HepG2 (cell line): Measurements from ENCODE around the gene MLXIPL. TPM values are rescaled to one million over a fixed set of nuclear protein-coding genes. Genes with fewer than 3 reads are reported as not detected.
A peak's percentile ranks its signal among the peaks of the same experiment; 100 is the strongest.

Experiments
- KDM2A ChIP-seq: sonication (generic); formaldehyde crosslinking; IDR thresholded peaks from 2 replicates; pipeline ENCODE4 v1.4.0; 2020; ENCODE audit warnings: low read depth, missing genetic modification reagents, borderline replicate concordance
- MTA1 ChIP-seq: sonication (generic); formaldehyde crosslinking; IDR thresholded peaks from 2 replicates; pipeline ENCODE4 v1.4.0; 2020; ENCODE audit warnings: missing genetic modification reagents, mild to moderate bottlenecking, borderline replicate concordance
- NCOR1 ChIP-seq: fragments of 200-600 bp; sonication (generic); IDR thresholded peaks from 2 replicates; pipeline ENCODE4 v1.7.0; 2017; ENCODE audit warnings: antibody characterized with exemption, low read length, borderline replicate concordance
- NFRKB ChIP-seq: fragments of 450-650 bp; IDR thresholded peaks from 2 replicates; pipeline ENCODE4 v1.6.1; 2017
- PAWR ChIP-seq: sonication (generic); formaldehyde crosslinking; IDR thresholded peaks from 2 replicates; pipeline ENCODE4 v1.4.0; 2020; ENCODE audit warnings: missing genetic modification reagents, mild to moderate bottlenecking, borderline replicate concordance
- POLR2A ChIP-seq, 2 experiments: IDR thresholded peaks; 2 replicates each; pipeline ENCODE4 v1.6.1; 2011; ENCODE audit warnings: low read depth in 2 of 2, low read length in 2 of 2, mild to moderate bottlenecking in 1 of 2, moderate library complexity in 1 of 2; ENCODE audit not compliant: insufficient read depth in 1 of 2
- RFX3 ChIP-seq: IDR thresholded peaks from 2 replicates; pipeline ENCODE4 v1.6.1; 2016; ENCODE audit warnings: missing biosample characterization, missing genetic modification reagents
- SIX4 ChIP-seq: sonication (generic); formaldehyde crosslinking; IDR thresholded peaks from 2 replicates; pipeline ENCODE4 v1.4.0; 2020; ENCODE audit warnings: missing genetic modification reagents
- SP1 ChIP-seq, 2 experiments: fragments of 450-650 bp in 1 of 2; sonication (generic) in 1 of 2; formaldehyde crosslinking in 1 of 2; IDR thresholded peaks; 2 replicates each; pipeline versions ENCODE4 v1.4.0 to v1.6.1; 2016 to 2020; ENCODE audit warnings: missing genetic modification reagents in 1 of 2
- SP5 ChIP-seq: IDR thresholded peaks from 2 replicates; pipeline ENCODE4 v1.6.1; 2016; ENCODE audit warnings: low read depth, borderline replicate concordance
- UBTF ChIP-seq: sonication (generic); formaldehyde crosslinking; IDR thresholded peaks from 2 replicates; pipeline ENCODE4 v1.4.0; 2020; ENCODE audit warnings: mild to moderate bottlenecking, missing genetic modification reagents
- XRCC5 ChIP-seq: fragments of 200-400 bp; formaldehyde crosslinking; optimal IDR thresholded peaks from 2 replicates; pipeline ENCODE3; 2017; ENCODE audit warnings: mild to moderate bottlenecking, low read length
- ZBTB10 ChIP-seq: sonication (generic); formaldehyde crosslinking; IDR thresholded peaks from 2 replicates; pipeline ENCODE4 v1.4.0; 2020; ENCODE audit warnings: missing genetic modification reagents, borderline replicate concordance
- ZBTB20 ChIP-seq: sonication (generic); formaldehyde crosslinking; IDR thresholded peaks from 2 replicates; pipeline ENCODE4 v1.8.1; 2023; ENCODE audit warnings: missing genetic modification reagents, low read depth, mild to moderate bottlenecking, borderline replicate concordance
- ZFP1 ChIP-seq: IDR thresholded peaks from 2 replicates; pipeline ENCODE4 v1.6.1; 2016
- ZNF230 ChIP-seq: sonication (generic); formaldehyde crosslinking; IDR thresholded peaks from 2 replicates; pipeline ENCODE4 v1.4.0; 2020; ENCODE audit warnings: mild to moderate bottlenecking, missing genetic modification reagents
- ZNF326 ChIP-seq: sonication (generic); formaldehyde crosslinking; IDR thresholded peaks from 2 replicates; pipeline ENCODE4 v1.4.0; 2020; ENCODE audit warnings: missing genetic modification reagents, borderline replicate concordance
- ZNF543 ChIP-seq: sonication (generic); formaldehyde crosslinking; IDR thresholded peaks from 2 replicates; pipeline ENCODE4 v1.4.0; 2020; ENCODE audit warnings: mild to moderate bottlenecking, missing genetic modification reagents
- ZNF556 ChIP-seq: sonication (generic); formaldehyde crosslinking; IDR thresholded peaks from 2 replicates; pipeline ENCODE4 v1.4.0; 2020; ENCODE audit warnings: mild to moderate bottlenecking, missing genetic modification reagents, borderline replicate concordance
- ZNF776 ChIP-seq: sonication (generic); formaldehyde crosslinking; IDR thresholded peaks from 2 replicates; pipeline ENCODE4 v1.4.0; 2020; ENCODE audit warnings: mild to moderate bottlenecking, missing genetic modification reagents
- ZNF777 ChIP-seq: sonication (generic); formaldehyde crosslinking; IDR thresholded peaks from 2 replicates; pipeline ENCODE4 v1.4.0; 2020; ENCODE audit warnings: missing genetic modification reagents
- ZSCAN22 ChIP-seq: sonication (generic); formaldehyde crosslinking; IDR thresholded peaks from 2 replicates; pipeline ENCODE4 v1.4.0; 2020; ENCODE audit warnings: mild to moderate bottlenecking, missing genetic modification reagents
- ZZZ3 ChIP-seq: sonication (generic); formaldehyde crosslinking; IDR thresholded peaks from 2 replicates; pipeline ENCODE4 v1.4.0; 2020; ENCODE audit warnings: missing genetic modification reagents, mild to moderate bottlenecking, borderline replicate concordance
- polyA plus RNA-seq, 8 experiments: library from polyadenylated mRNA; depleted of rRNA in 3 of 8; stranded (reverse) in 7 of 8; unstranded in 1 of 8; fragments of >200 nt; fragmentation: Illumina TruSeq in 4 of 8; extraction: Trizol in 4 of 8; gene quantifications; 2 replicates each; pipeline versions ENCODE4 v1.2.1 to v1.2.3, GENCODE V29; 2011 to 2016; ENCODE audit warnings: low read depth in 4 of 8, missing spikeins in 1 of 8, mixed read lengths in 1 of 8; ENCODE audit not compliant: insufficient read depth in 1 of 8
- total RNA-seq, 5 experiments: library from RNA; depleted of rRNA; stranded (reverse); fragments of >200 nt; fragmentation: Illumina TruSeq; extraction: Trizol; gene quantifications; 2 replicates each; pipeline ENCODE4 v1.2.3, GENCODE V29; 2016; ENCODE audit warnings: low read depth in 1 of 5
- TF ChIP-seq, protein P1 (sequence below): IDR thresholded peaks from 2 replicates; pipeline ENCODE4 v1.6.1; 2016; ENCODE audit warnings: mild to moderate bottlenecking, missing biosample characterization, missing genetic modification reagents

MLXIPL gene
- total and polyA plus RNA-seq, 2 of the 13 experiments (the other 11 are each of a cell fraction or from before 2014, with no cell fraction given), result 51.6 to 60.1 TPM

- TF ChIP-seq UBTF (peak; percentile 75; the same call in 1 of the 2 replicates), SP1 (IDR thresholded peaks at IDR 0.05) (no peak), SP1 (CRISPR knock-in tag; IDR thresholded peaks at IDR 0.05) (0 out of 2 replicates have a peak, but pooled peaks have one; percentile 18), ZNF556 (peak; percentile 73; the same call in 1 of the 2 replicates), ZNF230 (CRISPR knock-in tag) (0 out of 2 replicates have a peak, but pooled peaks have one; percentile 41), ZNF543 (CRISPR knock-in tag) (peak; percentile 72; the same call in 1 of the 2 replicates), PAWR (CRISPR knock-in tag) (no peak), POLR2A (IDR thresholded peaks at IDR 0.05; ENCODE audit: insufficient read depth in 1 of 2, low read depth in 2 of 2, low read length in 2 of 2) (peak; percentile 52 to 55; a peak in 3 of 4 replicates), KDM2A (peak; percentile 59; the same call in 1 of the 2 replicates), NFRKB (no peak), SP5 (CRISPR knock-in tag) (peak; percentile 66), ZNF326 (CRISPR knock-in tag) (no peak), ZBTB10 (CRISPR knock-in tag) (0 out of 2 replicates have a peak, but pooled peaks have one; percentile 44), ZNF776 (CRISPR knock-in tag) (peak; percentile 25; the same call in 1 of the 2 replicates), SIX4 (no peak), XRCC5 (peak; percentile 27), ZBTB20 (no peak), ZFP1 (CRISPR knock-in tag) (no peak), ZNF777 (peak; percentile 51; the same call in 1 of the 2 replicates), RFX3 (CRISPR knock-in tag) (no peak), NCOR1 (peak; percentile 51; the same call in 1 of the 2 replicates), ZSCAN22 (no peak), ZZZ3 (no peak), MTA1 (CRISPR knock-in tag) (peak; percentile 76; the same call in 1 of the 2 replicates)
- TF ChIP-seq, protein P1, sequence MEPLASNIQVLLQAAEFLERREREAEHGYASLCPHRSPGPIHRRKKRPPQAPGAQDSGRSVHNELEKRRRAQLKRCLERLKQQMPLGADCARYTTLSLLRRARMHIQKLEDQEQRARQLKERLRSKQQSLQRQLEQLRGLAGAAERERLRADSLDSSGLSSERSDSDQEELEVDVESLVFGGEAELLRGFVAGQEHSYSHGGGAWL, result 0 out of 2 replicates have a peak, but pooled peaks have one; percentile 37
Observed at GRCh38 chr7:73647725-73648592, 23.6 kb upstream of the MLXIPL start (continued).
